Heart left ventricle (tissue), 16 donors: Measurements from ENCODE around the gene TMEM222. TPM values are rescaled to one million over a fixed set of nuclear protein-coding genes. Genes with fewer than 3 reads are reported as not detected.

Experiments used
- ATAC-seq, 4 donors: fragments of 200-7000 bp; cut with Tn5 transposase; one replicate each; pipeline ENCODE4 v1.9.1; 2020 to 2022; ENCODE audit warnings: moderate library complexity in 4 of 4, mild to moderate bottlenecking in 3 of 4, moderate number of reproducible peaks in 1 of 4
- DNase-seq, 5 donors: peaks; one replicate each; pipeline ENCODE4 v3.0.0-alpha.2; 2020
- H3K27ac ChIP-seq, 12 donors: fragments of 200-600 bp; sonication (generic) in 4 of 12; one replicate each; pipeline versions ENCODE4 v1.5.0 to v1.8.0; 2016 to 2022; ENCODE audit warnings: mild to moderate bottlenecking in 2 of 12
- H3K27me3 ChIP-seq, 9 donors: fragments of 200-600 bp; sonication (generic) in 2 of 9; one replicate each; pipeline versions ENCODE4 v1.5.1 to v1.8.0; 2016 to 2022; ENCODE audit warnings: mild to moderate bottlenecking in 3 of 9
- H3K36me3 ChIP-seq, 9 donors: fragments of 200-600 bp; sonication (generic) in 2 of 9; one replicate each; pipeline versions ENCODE4 v1.5.0 to v1.8.0; 2018 to 2022; ENCODE audit warnings: mild to moderate bottlenecking in 2 of 9
- H3K4me1 ChIP-seq, 12 donors: fragments of 200-600 bp; sonication (generic) in 4 of 12; one replicate each; pipeline versions ENCODE4 v1.5.0 to v1.8.0; 2016 to 2022; ENCODE audit warnings: mild to moderate bottlenecking in 3 of 12
- H3K4me3 ChIP-seq, 12 donors: fragments of 200-600 bp; sonication (generic) in 4 of 12; one replicate each; pipeline versions ENCODE4 v1.5.0 to v1.8.0; 2017 to 2022; ENCODE audit warnings: mild to moderate bottlenecking in 9 of 12, moderate library complexity in 4 of 12
- H3K9me3 ChIP-seq, 12 donors: fragments of 200-600 bp; sonication (generic) in 4 of 12; one replicate each; pipeline versions ENCODE4 v1.5.0 to v1.8.0; 2016 to 2022; ENCODE audit warnings: mild to moderate bottlenecking in 1 of 12
- CTCF ChIP-seq, 12 donors: fragments of 200-600 bp; sonication (generic) in 4 of 12; IDR thresholded peaks; one replicate each; pipeline versions ENCODE4 v1.5.0 to v1.8.0; 2018 to 2022; ENCODE audit warnings: antibody characterized with exemption in 12 of 12, mild to moderate bottlenecking in 5 of 12
- POLR2A ChIP-seq, 2 donors: fragments of 450-650 bp; IDR thresholded peaks; one replicate each; pipeline ENCODE4 v1.6.1; 2017; ENCODE audit warnings: antibody characterized with exemption in 2 of 2, mild to moderate bottlenecking in 2 of 2, moderate library complexity in 2 of 2
- WGBS, 4 donors: extraction: QIAGEN DNeasy Blood & Tissue Kit in 2 of 4; methylation state at CpG; one replicate each; pipeline versions ENCODE4 v1.1.5 to v1.1.7; 2013 to 2018; 5-methylcytosine and 5-hydroxymethylcytosine counted together
- intact Hi-C, 10 donors: fragments of 100-400 bp; cut with DNase I; formaldehyde crosslinking; loops; one replicate each; pipeline versions ENCODE4 v1.11.1 to v1.14.2; 2022
- polyA plus RNA-seq, 2 donors: library from polyadenylated mRNA; stranded (reverse); fragments of 200-250 nt; gene quantifications; one replicate each; pipeline ENCODE4 v1.2.3, GENCODE V29; 2013
- total RNA-seq, 9 donors: library from RNA; depleted of rRNA in 2 of 9; stranded (reverse); fragments of >200 nt in 2 of 9; fragmentation: NEBNext Ultra II Directional in 3 of 9; extraction: Animal tissue kit (Norgen Biotek cat#: 25700) in 3 of 9; gene quantifications; one replicate each; pipeline versions ENCODE4 v1.1.0 to v1.2.4, GENCODE V29; 2016 to 2023
- donor health status: ischemic (EF 13 %, LVEDD 7.1; RV severe dilation, severe dysfunction).
- donor health status: healthy with polysubstance abuse.
- donor health status: DM: no; HTN: yes; CAD: no.
- donor health status: DM: no; HTN: no; CAD: no.
- donor health status: ischemic (EF 25% LVEDD 6.9; RV normal size, moderate dysfunction).
- donor health status: ischemic (EF 25% LVEDD 5.7; RV mildly dilated, moderate dysfunction).
- donor health status: healthy.
- donor health status: DM: yes; HTN: yes; CAD: no.
- donor health status: ischemic (EF 35%, LVEDD 5.7; RV mildly dilated, moderate dysfunction).
- donor health status: nonischemic (EF 11% LVEDD 7.7; RV severe dilation, severe dysfunction).
- donor health status: DM: yes; HTN: yes; CAD: no.
- donor health status: PGD.
- donor health status: ischemic (EF 29% LVEDD 5.4; RV normal size, mild dysfunction).
- donor health status: nonischemic (EF 23%, LVEDD 6.1; RV moderate dilation, normal function).

Gene TMEM222
- total and polyA plus RNA-seq, 11 donors: 18.1 to 49.3 (median 26.2) TPM

GRCh38 chr1:27342778-27343638 is 21.0 kb downstream of the TMEM222 start:
- Histone ChIP-seq H3K4me1 (peaks cover 0 to 32% (median 4%) of the 10 kb centered on the region in 12 donors), H3K27me3 (no peaks in the 10 kb centered on the region), H3K9me3 (no peaks in the 10 kb centered on the region), H3K27ac (peak overlapping the region in 3 of 12 donors; percentile 29 to 88 (median 37)), H3K4me3 (peak overlapping the region in 4 of 12 donors; percentile 16 to 60 (median 32)), H3K36me3 (peaks cover 0 to 7% (median 0%) of the 10 kb centered on the region in 9 donors)
- ATAC-seq (peak in 3 of 4 donors; percentile 21 to 75 (median 56)), DNase-seq (peak in 4 of 5 donors; percentile 35 to 79 (median 62))
- 56 to 64% (median 59%) methylated on average over 14 to 31 of the region's 31 CpGs for WGBS, 4 donors
- intact Hi-C loops: loop anchor here in 1 of 10 donors (5.0 kb wide), 1 partner anchor 36 kb away; no protein-coding TSS in a partner anchor
- TF ChIP-seq POLR2A (IDR thresholded peaks at IDR 0.05) (no peak), CTCF (IDR thresholded peaks at IDR 0.05) (no peak)

GRCh38 chr1:27343639-27344025 is 21.7 kb downstream of the TMEM222 start:
- intact Hi-C loops: loop anchor here in 1 of 10 donors (5.0 kb wide), 1 partner anchor 36 kb away; no protein-coding TSS in a partner anchor
- no peaks in the 10 kb centered on the region for H3K27me3 ChIP-seq
- H3K4me1 ChIP-seq: peaks cover 0 to 33% (median 4%) of the 10 kb centered on the region in 12 donors
- DNase-seq (no peak), ATAC-seq (no peak)
- no peaks in the 10 kb centered on the region for H3K9me3 ChIP-seq
- peaks cover 0 to 2% (median 0%) of the 10 kb centered on the region in 9 donors for H3K36me3 ChIP-seq
- WGBS, 4 donors: 80 to 85% (median 83%) methylated on average over 5 of the region's 5 CpGs
- H3K4me3 ChIP-seq: peak overlapping the region in 2 of 12 donors; percentile 40 to 60
- no peak for TF ChIP-seq CTCF (IDR thresholded peaks at IDR 0.05)
- TF ChIP-seq POLR2A (IDR thresholded peaks at IDR 0.05): no peak
- peak overlapping the region in 1 of 12 donors; percentile 88 for H3K27ac ChIP-seq

- peaks cover 0 to 48% (median 14%) of the 10 kb centered on the region in 12 donors for H3K4me1 ChIP-seq
- no peak for ATAC-seq
- intact Hi-C loops: no loop called here
- no peaks in the 10 kb centered on the region for H3K9me3 ChIP-seq
- no peaks in the 10 kb centered on the region for H3K27me3 ChIP-seq
- H3K4me3 ChIP-seq: no peak overlapping the region
- TF ChIP-seq CTCF (IDR thresholded peaks at IDR 0.05) (no peak), POLR2A (IDR thresholded peaks at IDR 0.05) (no peak)
- no peaks in the 10 kb centered on the region for H3K36me3 ChIP-seq
- 90 to 93% (median 92%) methylated on average over 12 of the region's 12 CpGs for WGBS, 4 donors
- no peak overlapping the region for H3K27ac ChIP-seq
- DNase-seq: no peak
These were observed 23.3 kb downstream of the TMEM222 start for GRCh38 chr1:27345272-27345671.

- 93 to 96% (median 94%) methylated on average over 8 of the region's 8 CpGs for WGBS, 4 donors
- Histone ChIP-seq H3K36me3 (no peaks in the 10 kb centered on the region), H3K4me3 (no peak overlapping the region), H3K9me3 (no peaks in the 10 kb centered on the region), H3K27ac (no peak overlapping the region), H3K4me1 (peaks cover 0 to 54% (median 25%) of the 10 kb centered on the region in 12 donors), H3K27me3 (no peaks in the 10 kb centered on the region)
- DNase-seq: no peak
- intact Hi-C loops: no loop called here
- TF ChIP-seq CTCF (IDR thresholded peaks at IDR 0.05) (no peak), POLR2A (IDR thresholded peaks at IDR 0.05) (no peak)
- no peak for ATAC-seq
These were observed 24.4 kb downstream of the TMEM222 start for GRCh38 chr1:27346357-27346756.
